Sigmoid colon (tissue), 7 donors: ENCODE data around the gene CYP3A5. TPM values are rescaled to one million over a fixed set of nuclear protein-coding genes. Genes with fewer than 3 reads are reported as not detected.
"Not testable (repeated sequence)": the region's sequence is repeated elsewhere in the genome, so short reads cannot be mapped to it uniquely, and the experiment has no call there.

Experiments
- DNase-seq: peaks from one replicate; pipeline ENCODE4 v3.0.0-alpha.2; 2019
- H3K27ac ChIP-seq, 4 donors: fragments of 200-600 bp; sonication (generic); one replicate each; pipeline ENCODE4 v1.5.1; 2016 to 2019; ENCODE audit warnings: mild to moderate bottlenecking in 1 of 4
- H3K27me3 ChIP-seq, 3 donors: fragments of 200-600 bp; sonication (generic); one replicate each; pipeline ENCODE4 v1.5.1; 2019; ENCODE audit warnings: mild to moderate bottlenecking in 1 of 3
- H3K36me3 ChIP-seq, 4 donors: fragments of 200-600 bp; sonication (generic); one replicate each; pipeline ENCODE4 v1.5.1; 2016 to 2019
- H3K4me1 ChIP-seq, 4 donors: fragments of 200-600 bp; sonication (generic); one replicate each; pipeline ENCODE4 v1.5.1; 2017 to 2019
- H3K4me3 ChIP-seq, 4 donors: fragments of 200-600 bp; sonication (generic); one replicate each; pipeline ENCODE4 v1.5.1; 2017 to 2019; ENCODE audit warnings: mild to moderate bottlenecking in 2 of 4, moderate library complexity in 1 of 4
- H3K9me3 ChIP-seq, 4 donors: fragments of 200-600 bp in 3 of 4; sonication (generic) in 3 of 4; one replicate each; pipeline versions ENCODE4 v1.5.1 to v1.6.1; 2013 to 2019
- EP300 ChIP-seq, 4 donors: sonication (generic); formaldehyde crosslinking; IDR thresholded peaks; one replicate each; pipeline ENCODE4 v1.6.1; 2017; ENCODE audit warnings: antibody characterized with exemption in 4 of 4
- POLR2A ChIP-seq, 2 donors: fragments of 450-650 bp; IDR thresholded peaks; one replicate each; pipeline ENCODE4 v1.6.1; 2016; ENCODE audit warnings: antibody characterized with exemption in 2 of 2, mild to moderate bottlenecking in 2 of 2, moderate library complexity in 2 of 2
- POLR2AphosphoS5 ChIP-seq, 4 donors: sonication (generic); formaldehyde crosslinking; IDR thresholded peaks; one replicate each; pipeline ENCODE4 v1.6.1; 2017; ENCODE audit warnings: antibody characterized with exemption in 4 of 4
- WGBS, 2 donors: extraction: QIAGEN DNeasy Blood & Tissue Kit; methylation state at CpG; one replicate each; pipeline ENCODE4 v1.1.7; 2013; 5-methylcytosine and 5-hydroxymethylcytosine counted together
- intact Hi-C: fragments of 100-400 bp; cut with DNase I; formaldehyde crosslinking; loops from one replicate; pipeline ENCODE4 v1.15.1; 2023
- polyA plus RNA-seq, 3 donors: library from polyadenylated mRNA; stranded (reverse); fragments of 200-250 nt; gene quantifications; one replicate each; pipeline ENCODE4 v1.2.3, GENCODE V29; 2013
- total RNA-seq, 4 donors: library from RNA; depleted of rRNA; stranded (reverse); fragments of >200 nt; gene quantifications; one replicate each; pipeline ENCODE4 v1.1.0, GENCODE V29; 2016
- TF ChIP-seq, protein P1 (sequence below), 4 experiments: fragments of 450-650 bp in 3 of 4; fragments of 200-600 bp in 1 of 4; IDR thresholded peaks; one replicate each; pipeline ENCODE4 v1.5.1; 2016 to 2019; ENCODE audit warnings: antibody characterized with exemption in 4 of 4, mild to moderate bottlenecking in 3 of 4, moderate library complexity in 2 of 4
- donor health status: healthy with polysubstance abuse.
- donor health status: Bipolar disorder and iron deficiency.
- donor health status: healthy.

The CYP3A5 gene
- total and polyA plus RNA-seq, 7 donors = 0.54 to 36.1 (median 7.5) TPM

DNA sequence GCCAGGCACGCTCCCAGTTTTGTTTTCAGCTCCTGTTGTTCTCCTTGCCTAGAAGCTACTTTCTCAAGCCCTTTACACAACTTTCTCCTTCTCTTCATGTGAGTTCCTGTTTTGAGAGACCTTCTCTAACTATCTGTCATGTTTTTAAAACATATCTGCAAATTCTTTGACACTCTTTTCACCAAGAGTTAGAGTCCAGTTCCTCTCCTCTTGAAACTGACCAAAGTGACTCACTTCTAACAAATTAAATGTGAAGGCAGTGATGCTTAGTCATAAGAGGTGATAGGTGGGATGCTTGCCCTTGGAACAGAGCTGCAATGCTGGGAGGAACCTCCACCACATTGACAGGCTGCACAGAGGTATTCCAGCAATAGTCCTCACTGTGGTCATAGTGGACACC, 37.8 kb downstream of the CYP3A5 start:
- H3K9me3 ChIP-seq = no peaks in the 10 kb centered on the region
- no peak overlapping the region for H3K4me3 ChIP-seq
- TF ChIP-seq POLR2A (IDR thresholded peaks at IDR 0.05) (no peak), POLR2AphosphoS5 (IDR thresholded peaks at IDR 0.05) (no peak), EP300 (IDR thresholded peaks at IDR 0.05) (no peak)
- TF ChIP-seq, protein P1, sequence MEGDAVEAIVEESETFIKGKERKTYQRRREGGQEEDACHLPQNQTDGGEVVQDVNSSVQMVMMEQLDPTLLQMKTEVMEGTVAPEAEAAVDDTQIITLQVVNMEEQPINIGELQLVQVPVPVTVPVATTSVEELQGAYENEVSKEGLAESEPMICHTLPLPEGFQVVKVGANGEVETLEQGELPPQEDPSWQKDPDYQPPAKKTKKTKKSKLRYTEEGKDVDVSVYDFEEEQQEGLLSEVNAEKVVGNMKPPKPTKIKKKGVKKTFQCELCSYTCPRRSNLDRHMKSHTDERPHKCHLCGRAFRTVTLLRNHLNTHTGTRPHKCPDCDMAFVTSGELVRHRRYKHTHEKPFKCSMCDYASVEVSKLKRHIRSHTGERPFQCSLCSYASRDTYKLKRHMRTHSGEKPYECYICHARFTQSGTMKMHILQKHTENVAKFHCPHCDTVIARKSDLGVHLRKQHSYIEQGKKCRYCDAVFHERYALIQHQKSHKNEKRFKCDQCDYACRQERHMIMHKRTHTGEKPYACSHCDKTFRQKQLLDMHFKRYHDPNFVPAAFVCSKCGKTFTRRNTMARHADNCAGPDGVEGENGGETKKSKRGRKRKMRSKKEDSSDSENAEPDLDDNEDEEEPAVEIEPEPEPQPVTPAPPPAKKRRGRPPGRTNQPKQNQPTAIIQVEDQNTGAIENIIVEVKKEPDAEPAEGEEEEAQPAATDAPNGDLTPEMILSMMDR (IDR thresholded peaks at IDR 0.05) = no peak
- H3K36me3 ChIP-seq = peaks cover 0 to 20% (median 8%) of the 10 kb centered on the region in 4 donors
- DNase-seq = no peak
- no peak overlapping the region for H3K27ac ChIP-seq
- intact Hi-C loops = no loop called here
- H3K27me3 ChIP-seq = no peaks in the 10 kb centered on the region
- WGBS, 2 donors = 93 to 96% methylated on average over 1 of the region's 1 CpG
- H3K4me1 ChIP-seq = no peaks in the 10 kb centered on the region

DNA sequence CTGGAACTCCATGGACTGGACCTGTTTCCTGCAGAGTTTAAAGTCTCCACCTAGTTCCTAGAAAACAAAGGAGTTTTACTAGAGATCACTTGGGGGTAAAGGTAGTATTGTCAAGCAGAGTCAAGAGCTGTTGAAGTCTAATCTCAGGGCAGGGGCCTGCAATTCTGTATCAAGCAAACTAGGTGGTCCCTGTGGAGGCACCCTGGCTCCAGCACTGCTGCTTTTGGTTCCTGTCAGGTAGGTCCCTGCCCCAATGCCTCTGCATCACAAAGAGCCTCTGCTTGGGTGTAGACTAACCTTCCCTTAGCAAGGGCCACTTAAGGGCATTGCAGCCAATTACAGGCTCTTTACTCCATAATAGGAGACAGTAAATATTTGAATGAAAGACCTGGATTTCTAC, 40.5 kb downstream of the CYP3A5 start:
- Histone ChIP-seq H3K4me3 (no peak overlapping the region), H3K9me3 (no peaks in the 10 kb centered on the region), H3K36me3 (peaks cover 0 to 7% (median under 1%) of the 10 kb centered on the region in 4 donors), H3K27me3 (no peaks in the 10 kb centered on the region), H3K4me1 (no peaks in the 10 kb centered on the region), H3K27ac (no peak overlapping the region)
- intact Hi-C loops = no loop called here
- no peak for DNase-seq
- TF ChIP-seq POLR2A (IDR thresholded peaks at IDR 0.05) (no peak), EP300 (IDR thresholded peaks at IDR 0.05) (no peak), POLR2AphosphoS5 (IDR thresholded peaks at IDR 0.05) (no peak)
- TF ChIP-seq, protein P1 (IDR thresholded peaks at IDR 0.05) = no peak

DNA sequence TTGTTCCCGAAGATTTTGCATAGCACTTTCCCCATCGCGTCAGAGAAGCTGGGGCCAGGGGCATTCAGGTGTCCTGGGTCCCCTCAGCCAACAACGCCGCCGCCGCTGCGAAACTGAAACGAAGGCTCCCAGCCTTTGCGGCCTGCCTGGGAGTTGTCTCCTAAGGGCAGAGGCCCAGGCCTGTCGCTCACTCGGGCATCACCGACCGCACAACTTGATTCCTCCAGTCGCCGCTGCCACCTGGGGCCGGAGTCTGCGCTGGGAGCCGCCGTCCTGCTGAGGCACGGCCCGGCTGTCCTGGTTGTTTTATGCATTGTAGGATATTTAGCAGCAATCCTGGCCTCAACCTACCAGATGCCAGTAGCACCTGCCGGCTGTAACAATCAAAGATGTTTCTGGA, 41.1 kb downstream of the CYP3A5 start:
- TF ChIP-seq, protein P1 (IDR thresholded peaks at IDR 0.05) = no peak
- no peak for TF ChIP-seq POLR2AphosphoS5 (IDR thresholded peaks at IDR 0.05)
- no peak for TF ChIP-seq EP300 (IDR thresholded peaks at IDR 0.05)
- TF ChIP-seq POLR2A (IDR thresholded peaks at IDR 0.05) = no peak
- Histone ChIP-seq H3K4me3 (no peak overlapping the region), H3K27ac (no peak overlapping the region), H3K36me3 (peaks cover 0 to 10% (median 3%) of the 10 kb centered on the region in 4 donors), H3K9me3 (no peaks in the 10 kb centered on the region), H3K27me3 (no peaks in the 10 kb centered on the region), H3K4me1 (no peaks in the 10 kb centered on the region)
- no peak for DNase-seq
- intact Hi-C loops = no loop called here
- 96 to 98% methylated on average over 23 of the region's 23 CpGs for WGBS, 2 donors

DNA sequence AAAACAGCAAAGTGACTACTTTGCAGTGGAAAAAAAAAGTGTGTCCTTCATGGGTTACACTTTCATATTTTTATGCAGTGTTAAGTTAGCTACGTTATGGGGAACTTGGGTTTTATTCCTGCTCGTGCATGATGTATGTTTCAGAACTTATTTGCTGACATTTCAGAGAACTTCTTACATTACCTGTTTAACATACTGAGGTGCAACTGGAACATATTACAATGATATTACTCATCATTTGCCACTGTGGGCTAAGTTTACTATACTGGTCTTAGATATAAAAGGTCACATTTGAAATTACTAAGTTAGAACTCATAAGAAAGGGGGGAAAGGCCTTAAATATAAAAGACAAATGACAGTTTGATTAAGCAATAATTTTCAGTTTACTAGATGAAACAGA, 42.4 kb downstream of the CYP3A5 start:
- H3K36me3 ChIP-seq = peaks cover 0 to 23% (median 3%) of the 10 kb centered on the region in 4 donors
- DNase-seq, intact Hi-C loops, H3K27ac ChIP-seq, H3K4me3 ChIP-seq, H3K27me3 ChIP-seq, H3K4me1 ChIP-seq, H3K9me3 ChIP-seq: not testable (repeated sequence)
- WGBS, 2 donors = 78% methylated on average over 2 of the region's 2 CpGs

DNA sequence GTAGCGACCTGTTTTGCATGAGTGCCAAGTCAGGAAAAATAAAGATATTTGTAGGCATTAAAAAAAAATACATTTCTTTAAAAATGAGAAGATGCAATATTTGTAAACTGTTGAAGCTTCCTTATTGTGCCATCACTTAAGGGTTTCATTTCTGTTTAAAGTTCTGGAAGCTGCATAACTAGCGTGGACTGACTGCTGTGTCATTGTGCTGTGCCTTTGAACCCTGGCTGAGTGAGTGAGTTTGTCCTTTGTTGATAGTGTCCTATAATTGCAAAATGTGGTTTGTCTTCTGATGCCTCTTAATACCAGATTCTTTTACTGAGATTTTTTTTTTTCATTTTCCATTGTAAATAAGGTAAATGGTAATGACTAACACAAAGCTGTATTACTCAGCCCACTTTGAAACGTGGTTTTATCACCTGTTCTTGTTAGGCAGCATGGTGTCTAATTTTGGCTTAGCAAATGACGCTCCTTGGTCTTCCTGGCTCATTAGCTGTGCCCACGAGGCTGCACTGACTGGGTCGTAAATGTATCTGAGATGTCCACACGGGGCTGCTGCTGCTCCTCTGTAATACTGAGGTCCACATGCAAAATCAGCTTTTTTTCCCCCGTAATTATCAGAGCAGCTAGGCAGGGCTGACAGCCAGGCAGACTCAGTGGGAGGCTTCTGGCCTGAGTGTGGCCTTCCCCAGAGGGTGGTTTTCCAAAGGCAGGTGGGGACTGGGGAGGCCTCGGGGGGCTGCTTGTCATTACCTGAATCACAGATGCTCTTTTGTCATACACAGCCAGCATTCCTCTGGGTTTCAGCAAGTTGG, 48.3 kb downstream of the CYP3A5 start:
- no peak overlapping the region for H3K27ac ChIP-seq
- peaks cover 19 to 75% (median 39%) of the 10 kb centered on the region in 4 donors for H3K36me3 ChIP-seq
- 46 to 68% methylated on average over 9 of the region's 9 CpGs for WGBS, 2 donors

More for the DNA sequence above, 48.3 kb downstream of the CYP3A5 start:
- Histone ChIP-seq H3K4me3 (no peak overlapping the region), H3K27me3 (no peaks in the 10 kb centered on the region), H3K4me1 (no peaks in the 10 kb centered on the region), H3K9me3 (no peaks in the 10 kb centered on the region)
- intact Hi-C loops = loop anchor here (5.0 kb wide), 1 partner anchor 206 kb away; no protein-coding TSS in a partner anchor
- no peak for DNase-seq
- TF ChIP-seq POLR2AphosphoS5 (IDR thresholded peaks at IDR 0.05) (no peak), EP300 (IDR thresholded peaks at IDR 0.05) (no peak), POLR2A (IDR thresholded peaks at IDR 0.05) (no peak)
- TF ChIP-seq, protein P1 (IDR thresholded peaks at IDR 0.05) = no peak
